GM08714 (cell line): ENCODE data around the gene CKAP5.
"Not testable (repeated sequence)": the region's sequence is repeated elsewhere in the genome, so short reads cannot be mapped to it uniquely, and the experiment has no call there.

ENCODE experiments used
- H3K4me3 ChIP-seq: fragments of 200-500 bp; sonication (Bioruptor generic); 2 replicates; pipeline ENCODE4 v1.5.1; 2014; ENCODE audit warnings: mild to moderate bottlenecking, low read length, inconsistent platforms
- ZNF274 ChIP-seq: IDR thresholded peaks from 2 replicates; pipeline ENCODE4 v1.6.1; 2012; ENCODE audit warnings: mild to moderate bottlenecking, low read depth, low read length

Gene CKAP5

GRCh38 chr11:46836431-46836830 lies 9.6 kb downstream of the CKAP5 start:
- H3K4me3 ChIP-seq, result no peak overlapping the region
- TF ChIP-seq ZNF274, result no peak

DNA sequence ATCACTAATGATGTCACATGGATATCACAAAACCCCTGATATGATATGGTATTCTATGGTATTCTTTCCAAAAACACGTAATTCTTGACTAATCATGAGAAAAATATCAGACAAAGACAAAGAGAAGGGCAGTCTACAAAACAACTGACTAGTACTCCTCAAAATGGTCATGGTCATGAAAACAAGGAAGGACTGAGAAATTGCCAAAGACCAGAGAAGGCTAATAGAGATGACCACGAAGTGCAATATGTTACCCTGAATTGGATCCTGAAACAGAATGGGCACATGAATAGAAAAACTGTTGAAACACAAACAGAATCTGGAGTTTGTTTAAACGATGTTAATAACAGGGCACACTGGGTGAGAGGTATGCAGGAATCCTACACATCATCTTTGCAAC lies 10.2 kb downstream of the CKAP5 start:
- H3K4me3 ChIP-seq, result no peak overlapping the region
- TF ChIP-seq ZNF274, result no peak

GRCh38 chr11:46834821-46835220 lies 11.3 kb downstream of the CKAP5 start:
- no peak for TF ChIP-seq ZNF274
- H3K4me3 ChIP-seq, result no peak overlapping the region

DNA sequence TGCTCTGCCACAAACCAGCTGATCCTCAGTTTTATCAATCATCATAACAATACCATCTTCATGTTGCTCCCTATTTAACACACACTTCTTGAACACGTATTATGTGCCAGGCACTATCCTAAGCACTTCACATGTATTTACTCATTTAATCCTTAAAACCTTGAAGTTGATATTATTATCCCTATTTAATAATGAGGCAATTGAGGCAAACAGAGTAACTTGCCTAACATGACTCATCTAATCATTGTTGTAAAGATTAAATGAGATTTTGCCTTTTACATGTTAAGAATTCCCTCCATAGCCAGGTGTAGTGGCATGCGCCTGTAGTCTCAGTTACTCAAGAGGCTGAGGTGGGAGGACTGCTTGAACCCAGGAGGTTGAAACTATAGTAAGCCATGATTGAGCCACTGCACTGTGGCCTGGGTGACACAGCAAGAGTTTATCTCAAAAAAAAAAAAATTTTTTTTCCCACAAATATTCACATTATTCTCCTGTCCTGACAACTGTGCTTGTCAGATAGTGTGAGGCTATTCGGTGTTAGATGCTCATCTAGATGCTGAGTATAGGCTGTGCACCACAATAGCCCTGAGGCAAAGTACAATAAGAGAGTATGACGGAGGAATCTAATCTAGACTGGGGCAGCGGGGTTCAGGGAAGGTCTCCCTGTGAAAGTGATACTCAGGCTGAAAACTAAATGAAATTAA lies 13.4 kb downstream of the CKAP5 start:
- no peak for TF ChIP-seq ZNF274
- no peak overlapping the region for H3K4me3 ChIP-seq

- TF ChIP-seq ZNF274, result no peak
- no peak overlapping the region for H3K4me3 ChIP-seq
These were observed 18.1 kb downstream of the CKAP5 start for GRCh38 chr11:46827995-46828394.

DNA sequence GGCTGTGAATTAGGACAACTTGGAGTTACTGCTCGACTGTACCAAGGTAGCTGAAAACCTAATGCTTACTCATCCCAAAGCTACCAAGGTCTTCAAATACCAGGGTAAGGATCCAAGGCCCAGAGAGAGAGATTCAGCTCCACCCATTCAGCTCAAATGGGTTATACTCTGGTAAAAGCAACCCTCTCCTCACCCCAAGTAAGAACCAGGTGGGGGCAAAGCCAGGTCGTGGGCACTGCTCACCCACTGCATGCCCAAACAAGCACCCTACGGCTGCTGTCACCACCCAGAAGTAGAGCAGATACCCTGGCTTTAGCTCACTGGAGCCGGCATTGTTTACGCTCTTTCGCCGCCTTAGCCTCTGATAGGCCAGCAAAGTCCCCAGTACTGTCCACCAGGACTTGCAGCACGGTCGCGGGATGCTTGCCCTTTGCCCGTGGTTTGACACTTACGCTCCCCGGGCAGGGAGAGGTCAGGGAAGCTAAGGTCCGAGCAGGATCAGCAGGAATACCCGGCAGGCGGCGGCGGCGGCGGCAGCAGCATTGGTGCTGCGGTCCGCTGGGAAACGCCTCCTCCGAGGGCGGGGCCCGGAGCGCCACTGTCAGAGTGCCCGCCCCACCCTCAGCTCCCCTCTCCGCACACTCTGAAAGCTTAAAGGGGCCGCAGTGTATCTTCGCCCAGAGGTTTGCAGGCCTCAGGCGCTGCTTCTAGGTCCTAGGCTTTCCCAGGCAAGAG lies 19.6 kb downstream of the CKAP5 start:
- no peak for TF ChIP-seq ZNF274
- H3K4me3 ChIP-seq, result peak overlapping the region; percentile 52; the same call in 1 of the 2 replicates

GRCh38 chr11:46808799-46809431 lies 37.2 kb downstream of the CKAP5 start:
- no peak for TF ChIP-seq ZNF274
- H3K4me3 ChIP-seq, result no peak overlapping the region

DNA sequence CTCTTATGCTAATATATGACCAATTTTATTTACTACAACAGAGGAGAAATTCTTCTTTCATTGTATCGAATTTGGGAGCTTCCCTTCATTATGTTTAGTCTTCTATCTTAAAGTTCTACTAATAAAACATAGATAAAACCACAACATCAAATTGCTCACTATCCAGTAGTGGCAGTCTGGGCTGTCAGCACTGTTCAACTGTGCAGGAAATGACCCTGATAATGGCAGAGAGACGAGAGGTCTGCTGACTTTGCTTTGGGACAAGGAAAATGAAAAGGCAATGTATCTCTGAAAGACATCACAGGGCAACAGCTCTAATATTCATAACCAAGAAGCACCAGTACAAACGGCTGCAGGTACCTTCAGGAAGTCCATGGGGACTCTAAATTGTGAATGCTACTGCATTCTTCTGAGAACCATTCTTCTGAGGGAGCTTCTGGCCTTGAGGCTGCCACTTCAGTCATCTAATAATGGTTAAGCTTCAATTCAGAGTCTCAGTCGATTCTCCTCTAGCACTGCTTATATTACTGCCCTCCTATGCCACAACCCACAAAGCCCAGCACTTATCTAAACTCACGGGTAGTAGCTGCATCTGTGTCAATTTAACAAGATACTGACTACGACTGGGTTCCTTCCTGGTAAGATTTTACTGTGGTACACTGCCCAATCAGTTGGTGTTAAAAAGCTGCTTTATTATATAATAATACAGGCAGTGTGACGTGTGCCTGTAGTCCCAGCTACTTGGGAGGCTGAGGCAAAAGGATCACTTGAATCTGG lies 44.2 kb downstream of the CKAP5 start:
- TF ChIP-seq ZNF274, result no peak
- no peak overlapping the region for H3K4me3 ChIP-seq

DNA sequence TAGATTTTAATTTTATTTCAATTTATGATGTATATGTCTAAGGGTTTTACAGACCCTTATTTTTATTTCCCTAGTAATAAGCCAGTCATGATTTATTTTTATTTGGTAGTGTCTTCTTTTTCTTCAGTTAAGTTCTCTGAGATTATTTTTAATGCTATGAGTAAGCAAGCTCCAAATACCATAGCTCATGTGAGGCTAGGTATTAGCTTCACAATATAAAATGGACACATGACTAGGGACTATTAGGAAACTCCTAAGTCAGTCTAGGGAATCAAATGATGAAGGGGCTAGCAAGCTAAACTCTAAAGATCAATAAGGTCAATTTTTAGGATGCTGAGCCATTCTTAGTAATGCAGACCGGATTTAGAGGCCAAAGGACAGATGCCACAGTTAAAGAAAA lies 45.9 kb downstream of the CKAP5 start:
- no peak overlapping the region for H3K4me3 ChIP-seq
- no peak for TF ChIP-seq ZNF274

- not testable (repeated sequence) for H3K4me3 ChIP-seq
These were observed 46.4 kb downstream of the CKAP5 start for GRCh38 chr11:46799725-46800124.

GRCh38 chr11:46778416-46778815 lies 67.7 kb downstream of the CKAP5 start:
- no peak overlapping the region for H3K4me3 ChIP-seq
- TF ChIP-seq ZNF274, result no peak

DNA sequence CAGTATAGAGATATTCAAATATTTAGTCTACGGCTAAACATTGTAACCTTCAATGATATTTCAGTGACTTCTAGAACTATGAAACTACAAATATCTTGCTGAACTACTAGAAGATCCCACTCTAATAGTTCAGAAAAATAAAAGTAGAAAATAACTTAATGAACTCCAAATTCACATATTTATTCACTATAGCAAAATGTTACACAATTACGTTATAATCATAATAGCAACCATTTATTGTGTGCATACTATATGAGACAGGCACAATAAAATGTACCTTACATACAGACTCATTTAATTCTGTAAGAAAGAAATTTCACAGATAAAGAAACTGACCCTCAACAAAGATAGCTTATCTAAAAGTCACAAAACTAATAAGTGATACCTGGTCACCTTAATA lies 69.2 kb downstream of the CKAP5 start:
- no peak for TF ChIP-seq ZNF274
- H3K4me3 ChIP-seq, result no peak overlapping the region

DNA sequence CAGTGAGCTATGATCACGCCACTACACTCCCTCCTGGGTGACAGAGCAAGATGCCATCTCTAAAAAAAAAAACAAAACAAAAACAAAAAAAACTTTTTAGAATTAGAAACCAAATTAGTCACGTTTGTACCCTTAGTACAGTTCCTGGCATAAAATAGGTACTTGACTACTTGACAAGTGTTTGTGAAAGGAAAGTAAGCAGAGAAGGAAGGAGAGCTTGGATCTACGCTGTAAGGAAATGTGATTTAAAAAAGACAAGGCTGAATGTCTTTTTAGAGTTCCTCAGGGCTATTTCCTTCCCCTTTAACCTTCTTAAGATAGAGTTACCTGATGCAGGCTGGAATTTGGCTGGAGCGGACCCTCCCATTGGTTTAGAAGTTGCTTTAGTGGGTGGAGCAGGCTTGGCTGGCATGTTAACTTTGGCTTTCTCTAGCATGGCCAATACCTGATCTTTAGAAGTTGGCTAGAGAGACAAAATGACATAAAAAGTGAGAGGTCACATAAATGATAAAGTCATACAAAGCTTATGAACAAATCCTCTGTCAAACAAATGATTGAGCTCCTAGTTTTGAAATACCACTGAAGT lies 76.4 kb downstream of the CKAP5 start:
- TF ChIP-seq ZNF274, result no peak
- no peak overlapping the region for H3K4me3 ChIP-seq

- H3K4me3 ChIP-seq, result no peak overlapping the region
- no peak for TF ChIP-seq ZNF274
These were observed 79.4 kb downstream of the CKAP5 start for GRCh38 chr11:46766656-46767055.
